Gastrocnemius medialis (tissue), 4 donors: Measurements from ENCODE around the gene BSCL2. TPM values are rescaled to one million over a fixed set of nuclear protein-coding genes. Genes with fewer than 3 reads are reported as not detected.
"Not testable (repeated sequence)": the region's sequence is repeated elsewhere in the genome, so short reads cannot be mapped to it uniquely, and the experiment has no call there.

Experiments
- ATAC-seq, 2 donors: fragments of 150-250 bp; one replicate each; pipeline ENCODE4 v1.9.1; 2016
- DNase-seq, 2 donors: peaks; one replicate each; pipeline ENCODE4 v3.0.0-alpha.2; 2019
- H3K27ac ChIP-seq, 4 donors: fragments of 200-600 bp; sonication (generic); 1 replicate in 1 of 4; 2 replicates in 3 of 4; pipeline ENCODE4 v1.5.1; 2016 to 2018; ENCODE audit warnings: mild to moderate bottlenecking in 2 of 4, moderate library complexity in 1 of 4
- H3K27me3 ChIP-seq, 3 donors: fragments of 200-600 bp; sonication (generic) in 2 of 3; 1 replicate in 1 of 3; 2 replicates in 2 of 3; pipeline versions ENCODE4 v1.5.1 to v1.6.0; 2016 to 2019; ENCODE audit warnings: mild to moderate bottlenecking in 1 of 3, moderate library complexity in 1 of 3
- H3K36me3 ChIP-seq, 2 donors: fragments of 200-600 bp; sonication (generic) in 1 of 2; one replicate each; pipeline ENCODE4 v1.5.1; 2017 to 2018
- H3K4me1 ChIP-seq, 2 donors: fragments of 200-600 bp; sonication (generic) in 1 of 2; one replicate each; pipeline ENCODE4 v1.5.1; 2016 to 2017; ENCODE audit warnings: mild to moderate bottlenecking in 2 of 2
- H3K4me3 ChIP-seq, 4 donors: fragments of 200-600 bp; sonication (generic) in 3 of 4; 1 replicate in 1 of 4; 2 replicates in 3 of 4; pipeline ENCODE4 v1.5.1; 2016 to 2019; ENCODE audit warnings: mild to moderate bottlenecking in 2 of 4
- H3K9me3 ChIP-seq, 3 donors: fragments of 200-600 bp; sonication (generic) in 2 of 3; 1 replicate in 1 of 3; 2 replicates in 2 of 3; pipeline ENCODE4 v1.5.1; 2016 to 2019
- POLR2A ChIP-seq, 2 donors: fragments of 450-650 bp; IDR thresholded peaks; one replicate each; pipeline ENCODE4 v1.6.1; 2017; ENCODE audit warnings: antibody characterized with exemption in 2 of 2, mild to moderate bottlenecking in 2 of 2, moderate library complexity in 2 of 2
- in situ Hi-C, 4 donors: fragments of 200-750 bp; cut with MboI; loops; one replicate each; pipeline versions ENCODE4 v1.15.0 to v1.8.0; 2017; ENCODE audit warnings: low sequenced_read_pairs in 4 of 4
- intact Hi-C: fragments of 100-400 bp; cut with DNase I; formaldehyde crosslinking; loops from one replicate; pipeline ENCODE4 v1.15.1; 2023; ENCODE audit warnings: low total_unique reads
- total RNA-seq, 4 donors: library from RNA; depleted of rRNA; stranded (reverse); fragments of >200 nt; gene quantifications; one replicate each; pipeline versions ENCODE4 v1.1.0 to v1.2.3, GENCODE V29; 2016
- TF ChIP-seq, protein P1 (sequence below), 5 experiments: fragments of 450-650 bp in 3 of 5; fragments of 200-600 bp in 2 of 5; sonication (generic) in 2 of 5; IDR thresholded peaks in 4 of 5; conservative IDR thresholded peaks in 1 of 5; 1 replicate in 4 of 5; 2 replicates in 1 of 5; pipeline ENCODE4 v1.5.1; 2016 to 2019; ENCODE audit warnings: antibody characterized with exemption in 5 of 5, mild to moderate bottlenecking in 3 of 5, moderate library complexity in 3 of 5

The BSCL2 gene
- total RNA-seq, 4 donors from 2014 or later, result 33.4 to 114 (median 55.6) TPM

GRCh38 chr11:62752177-62752785, 45.1 kb upstream of the BSCL2 start:
- ATAC-seq (no peak), DNase-seq (no peak)
- no peaks in the 10 kb centered on the region for H3K27me3 ChIP-seq
- no peak for TF ChIP-seq POLR2A (IDR thresholded peaks at IDR 0.05)
- TF ChIP-seq, protein P1, sequence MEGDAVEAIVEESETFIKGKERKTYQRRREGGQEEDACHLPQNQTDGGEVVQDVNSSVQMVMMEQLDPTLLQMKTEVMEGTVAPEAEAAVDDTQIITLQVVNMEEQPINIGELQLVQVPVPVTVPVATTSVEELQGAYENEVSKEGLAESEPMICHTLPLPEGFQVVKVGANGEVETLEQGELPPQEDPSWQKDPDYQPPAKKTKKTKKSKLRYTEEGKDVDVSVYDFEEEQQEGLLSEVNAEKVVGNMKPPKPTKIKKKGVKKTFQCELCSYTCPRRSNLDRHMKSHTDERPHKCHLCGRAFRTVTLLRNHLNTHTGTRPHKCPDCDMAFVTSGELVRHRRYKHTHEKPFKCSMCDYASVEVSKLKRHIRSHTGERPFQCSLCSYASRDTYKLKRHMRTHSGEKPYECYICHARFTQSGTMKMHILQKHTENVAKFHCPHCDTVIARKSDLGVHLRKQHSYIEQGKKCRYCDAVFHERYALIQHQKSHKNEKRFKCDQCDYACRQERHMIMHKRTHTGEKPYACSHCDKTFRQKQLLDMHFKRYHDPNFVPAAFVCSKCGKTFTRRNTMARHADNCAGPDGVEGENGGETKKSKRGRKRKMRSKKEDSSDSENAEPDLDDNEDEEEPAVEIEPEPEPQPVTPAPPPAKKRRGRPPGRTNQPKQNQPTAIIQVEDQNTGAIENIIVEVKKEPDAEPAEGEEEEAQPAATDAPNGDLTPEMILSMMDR (IDR thresholded peaks at IDR 0.05 in 4 of 5, conservative IDR thresholded peaks at IDR 0.05 in 1 of 5), result no peak
- intact Hi-C loops, result no loop called here
- no peaks in the 10 kb centered on the region for H3K9me3 ChIP-seq
- no peak overlapping the region for H3K4me3 ChIP-seq
- in situ Hi-C loops, result no loop called here
- peaks cover 14 to 19% of the 10 kb centered on the region in 2 donors for H3K4me1 ChIP-seq
- H3K27ac ChIP-seq, result peak overlapping the region in 1 of 4 donors; percentile 95
- peaks cover 0 to 6% of the 10 kb centered on the region in 2 donors for H3K36me3 ChIP-seq

- H3K4me3 ChIP-seq, H3K36me3 ChIP-seq, H3K27ac ChIP-seq, intact Hi-C loops, H3K9me3 ChIP-seq, ATAC-seq, DNase-seq, H3K27me3 ChIP-seq, in situ Hi-C loops: not testable (repeated sequence)
- H3K4me1 ChIP-seq, result peaks cover 14 to 19% of the 10 kb centered on the region in 2 donors
Observed at GRCh38 chr11:62749931-62750330, 42.7 kb upstream of the BSCL2 start.

GRCh38 chr11:62747475-62748160, 40.4 kb upstream of the BSCL2 start:
- TF ChIP-seq POLR2A (IDR thresholded peaks at IDR 0.05), result no peak
- TF ChIP-seq, protein P1 (IDR thresholded peaks at IDR 0.05 in 4 of 5, conservative IDR thresholded peaks at IDR 0.05 in 1 of 5), result no peak
- peaks cover 3 to 4% of the 10 kb centered on the region in 2 donors for H3K4me1 ChIP-seq
- no peak for DNase-seq
- no peaks in the 10 kb centered on the region for H3K27me3 ChIP-seq
- ATAC-seq, result no peak
- peaks cover 0 to 6% of the 10 kb centered on the region in 2 donors for H3K36me3 ChIP-seq
- H3K9me3 ChIP-seq, result no peaks in the 10 kb centered on the region
- intact Hi-C loops, result no loop called here
- in situ Hi-C loops, result no loop called here
- H3K27ac ChIP-seq, result no peak overlapping the region
- no peak overlapping the region for H3K4me3 ChIP-seq

DNA sequence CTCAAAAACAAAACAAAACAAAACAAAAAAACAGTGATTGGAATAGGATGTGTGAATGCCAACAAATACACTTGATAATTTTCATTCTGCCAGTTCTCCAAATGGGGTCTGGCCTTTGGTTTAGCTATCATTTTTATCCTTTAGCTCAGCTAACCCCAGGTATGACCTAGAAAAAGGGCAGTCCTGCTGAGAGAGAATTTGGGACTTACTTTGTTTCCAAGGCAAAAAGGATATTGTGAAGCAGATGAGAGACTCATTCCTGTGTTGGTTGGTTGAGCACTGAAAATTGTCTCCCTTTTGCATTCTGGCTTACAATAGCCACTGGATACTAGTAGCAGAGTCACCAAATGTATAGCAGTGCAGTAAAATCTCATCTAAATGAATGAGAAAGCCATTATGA, 30.0 kb upstream of the BSCL2 start:
- in situ Hi-C loops, result no loop called here
- ATAC-seq, result no peak
- H3K27me3 ChIP-seq, result no peaks in the 10 kb centered on the region
- no peak overlapping the region for H3K27ac ChIP-seq
- intact Hi-C loops, result no loop called here
- no peaks in the 10 kb centered on the region for H3K9me3 ChIP-seq
- H3K36me3 ChIP-seq, result peaks cover 0 to 83% of the 10 kb centered on the region in 2 donors
- no peak for DNase-seq
- H3K4me3 ChIP-seq, result no peak overlapping the region
- TF ChIP-seq, protein P1 (IDR thresholded peaks at IDR 0.05 in 4 of 5, conservative IDR thresholded peaks at IDR 0.05 in 1 of 5), result no peak
- no peak for TF ChIP-seq POLR2A (IDR thresholded peaks at IDR 0.05)
- H3K4me1 ChIP-seq, result no peaks in the 10 kb centered on the region

DNA sequence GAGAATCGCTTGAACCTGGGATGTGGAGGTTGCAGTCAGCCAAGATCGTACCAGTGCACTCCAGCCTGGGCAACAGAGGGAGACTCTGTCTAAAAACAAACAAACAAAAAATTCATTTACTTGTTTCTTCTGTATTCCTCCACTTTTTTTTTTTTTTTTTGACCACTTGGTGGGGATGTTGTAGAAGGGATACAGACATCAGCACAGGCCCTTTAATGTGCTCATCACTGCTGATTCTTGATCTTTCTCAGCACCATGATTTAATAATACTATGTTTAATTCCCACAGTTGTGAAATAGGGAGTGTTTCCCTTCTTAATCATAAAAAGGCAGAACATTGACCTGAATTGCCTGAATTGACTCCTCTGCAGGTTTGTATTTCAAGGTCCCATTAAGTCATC, 25.6 kb upstream of the BSCL2 start:
- no peak for DNase-seq
- Histone ChIP-seq H3K9me3 (no peaks in the 10 kb centered on the region), H3K27me3 (no peaks in the 10 kb centered on the region), H3K36me3 (peaks cover 0 to 49% of the 10 kb centered on the region in 2 donors), H3K27ac (no peak overlapping the region), H3K4me1 (peaks cover 18% of the 10 kb centered on the region in 2 donors), H3K4me3 (no peak overlapping the region)
- TF ChIP-seq, protein P1 (IDR thresholded peaks at IDR 0.05 in 4 of 5, conservative IDR thresholded peaks at IDR 0.05 in 1 of 5), result no peak
- no peak for TF ChIP-seq POLR2A (IDR thresholded peaks at IDR 0.05)
- intact Hi-C loops, result no loop called here
- no peak for ATAC-seq
- in situ Hi-C loops, result no loop called here

DNA sequence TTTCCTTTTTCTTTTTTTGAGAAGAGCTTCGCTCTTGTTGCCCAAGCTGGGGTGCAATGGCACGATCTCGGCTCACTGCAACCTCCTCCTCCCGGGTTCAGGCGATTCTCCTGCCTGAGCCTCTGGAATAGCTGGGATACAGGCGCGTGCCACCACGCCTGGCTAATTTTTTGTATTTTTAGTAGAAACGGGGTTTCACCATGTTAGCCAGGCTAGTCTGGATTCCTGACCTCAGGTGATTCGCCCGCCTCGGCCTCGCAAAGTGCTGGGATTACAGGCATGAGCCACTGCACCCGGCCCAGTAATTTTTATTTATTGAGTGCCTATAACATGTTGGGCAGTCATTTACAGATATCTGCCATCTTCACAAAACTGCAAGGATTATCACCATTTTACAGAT, 22.9 kb upstream of the BSCL2 start:
- intact Hi-C loops, H3K9me3 ChIP-seq, ATAC-seq, DNase-seq, in situ Hi-C loops, H3K27me3 ChIP-seq: not testable (repeated sequence)
- Histone ChIP-seq H3K27ac (peak overlapping the region; percentile 87 to 94 (median 90)), H3K4me1 (peaks cover 25 to 30% of the 10 kb centered on the region in 2 donors), H3K4me3 (peak overlapping the region in 3 of 4 donors; percentile 63 to 95 (median 79)), H3K36me3 (peaks cover 0 to 26% of the 10 kb centered on the region in 2 donors)
